Measurements from ENCODE around the gene HES1. TPM values are rescaled to one million over a fixed set of nuclear protein-coding genes. Genes with fewer than 3 reads are reported as not detected.
A peak's percentile ranks its signal among the peaks of the same experiment; 100 is the strongest.

The HES1 gene
- 129 and 142 TPM in 2 replicates for total RNA-seq
- long read RNA-seq, partial matches to known transcripts = 12 of 13 reads
- long read RNA-seq, other reads (novel, unspliced or antisense) = 0 of 13 reads

GRCh38 chr3:194135806-194136518 lies at the start of gene HES1:
Gene HES1, plus strand, starts transcription at chr3:194136148. Its CDS starts 233 bp downstream, at chr3:194136381.
- H3K27ac Mint-ChIP-seq = peak within 1 kb of the TSS; percentile 98
- peaks cover 45% of the 10 kb centered on the region for H3K4me1 Mint-ChIP-seq (ENCODE audit: low read depth)
- H3K9me3 Mint-ChIP-seq (ENCODE audit: low read depth) = no peaks in the 10 kb centered on the region
- peak within 1 kb of the TSS; percentile 90 for H3K4me3 Mint-ChIP-seq (ENCODE audit: low read depth)
- H3K27me3 Mint-ChIP-seq = no peaks in the 10 kb centered on the region
- peak; percentile 93 for DNase-seq (ENCODE audit: low spot score, unreplicated experiment)
- no peak for TF ChIP-seq CTCF (IDR thresholded peaks at IDR 0.05; ENCODE audit: unreplicated experiment)
- peaks cover 19% of the 10 kb centered on the region for H3K36me3 Mint-ChIP-seq (ENCODE audit: insufficient read depth)

- H3K36me3 Mint-ChIP-seq (ENCODE audit: insufficient read depth) = no peaks in the 10 kb centered on the region
- H3K27me3 Mint-ChIP-seq = peaks cover 17% of the 10 kb centered on the region
- peak overlapping the region; percentile 8 for H3K27ac Mint-ChIP-seq
- peaks cover 33% of the 10 kb centered on the region for H3K4me1 Mint-ChIP-seq (ENCODE audit: low read depth)
- H3K4me3 Mint-ChIP-seq (ENCODE audit: low read depth) = no peak overlapping the region
- no peaks in the 10 kb centered on the region for H3K9me3 Mint-ChIP-seq (ENCODE audit: low read depth)
- no peak for DNase-seq (ENCODE audit: low spot score, unreplicated experiment)
- TF ChIP-seq CTCF (IDR thresholded peaks at IDR 0.05; ENCODE audit: unreplicated experiment) = no peak
Observed at GRCh38 chr3:194086388-194087075, 49.4 kb upstream of the HES1 start.

GRCh38 chr3:194087280-194087679 lies 48.7 kb upstream of the HES1 start:
- TF ChIP-seq CTCF (IDR thresholded peaks at IDR 0.05; ENCODE audit: unreplicated experiment) = no peak
- Mint-ChIP-seq H3K27me3 (peaks cover 17% of the 10 kb centered on the region), H3K27ac (no peak overlapping the region), H3K36me3 (ENCODE audit: insufficient read depth) (no peaks in the 10 kb centered on the region), H3K4me1 (ENCODE audit: low read depth) (peaks cover 34% of the 10 kb centered on the region), H3K4me3 (ENCODE audit: low read depth) (no peak overlapping the region), H3K9me3 (ENCODE audit: low read depth) (no peaks in the 10 kb centered on the region)
- no peak for DNase-seq (ENCODE audit: low spot score, unreplicated experiment)

GRCh38 chr3:194087995-194088855 lies 47.7 kb upstream of the HES1 start:
- H3K4me1 Mint-ChIP-seq (ENCODE audit: low read depth) = peaks cover 39% of the 10 kb centered on the region
- no peak for TF ChIP-seq CTCF (IDR thresholded peaks at IDR 0.05; ENCODE audit: unreplicated experiment)
- H3K36me3 Mint-ChIP-seq (ENCODE audit: insufficient read depth) = no peaks in the 10 kb centered on the region
- no peak overlapping the region for H3K27ac Mint-ChIP-seq
- no peaks in the 10 kb centered on the region for H3K9me3 Mint-ChIP-seq (ENCODE audit: low read depth)
- H3K4me3 Mint-ChIP-seq (ENCODE audit: low read depth) = no peak overlapping the region
- DNase-seq (ENCODE audit: low spot score, unreplicated experiment) = no peak
- H3K27me3 Mint-ChIP-seq = peaks cover 10% of the 10 kb centered on the region

Measured in progenitor cell of endocrine pancreas (in vitro differentiated cells).